ENCODE measurements around the gene HPDL.

GRCh38 chr1:45348609-45348965 is 21.9 kb downstream of the HPDL start:
- TF ChIP-seq CTCF (IDR thresholded peaks at IDR 0.05; ENCODE audit: low read depth, low read length) (no peak), EZH2phosphoT487 (IDR thresholded peaks at IDR 0.05; ENCODE audit: low read depth) (no peak)
